ENCODE measurements around the gene TMEM86B.

DNA sequence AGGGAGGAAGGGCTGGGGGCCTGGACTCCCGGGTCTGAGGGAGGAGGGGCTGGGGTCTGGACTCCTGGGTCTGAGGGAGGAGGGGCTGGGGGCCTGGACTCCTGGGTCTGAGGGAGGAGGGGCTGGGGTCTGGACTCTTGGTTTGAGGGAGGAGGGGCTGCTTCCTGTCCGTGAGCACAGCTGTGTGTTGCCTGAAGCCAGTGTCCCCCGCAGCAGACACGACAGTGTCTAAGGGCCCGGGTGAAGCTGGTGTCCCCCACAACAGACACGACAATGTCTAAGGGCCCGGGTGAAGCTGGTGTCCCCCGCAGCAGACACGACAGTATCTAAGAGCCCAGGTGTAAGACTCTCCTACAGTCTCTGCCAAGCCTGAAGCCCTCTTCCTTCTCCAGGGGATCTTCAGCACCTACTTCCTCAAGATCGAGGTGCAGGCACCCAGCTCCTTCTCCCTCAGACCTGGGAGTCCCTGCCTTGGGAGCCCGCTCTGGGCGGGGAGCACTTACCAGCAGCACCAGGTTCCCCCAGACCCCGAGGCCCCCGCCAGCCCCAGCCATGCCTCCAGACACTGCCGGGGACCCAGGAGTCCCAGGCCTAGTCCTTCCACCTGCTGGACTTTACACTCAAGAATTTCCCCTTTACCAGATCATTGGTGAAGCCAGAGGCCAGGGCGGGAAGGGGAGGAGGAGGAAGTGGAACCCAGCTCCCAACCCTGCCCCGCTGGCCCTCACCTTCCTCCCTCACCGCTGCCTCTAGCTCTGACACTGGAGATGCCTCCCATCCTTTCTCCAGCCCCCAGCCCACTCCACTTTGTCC lies 19.5 kb downstream of the TMEM86B start, which contains the start of gene PTPRH:
- TF ChIP-seq, protein P1, sequence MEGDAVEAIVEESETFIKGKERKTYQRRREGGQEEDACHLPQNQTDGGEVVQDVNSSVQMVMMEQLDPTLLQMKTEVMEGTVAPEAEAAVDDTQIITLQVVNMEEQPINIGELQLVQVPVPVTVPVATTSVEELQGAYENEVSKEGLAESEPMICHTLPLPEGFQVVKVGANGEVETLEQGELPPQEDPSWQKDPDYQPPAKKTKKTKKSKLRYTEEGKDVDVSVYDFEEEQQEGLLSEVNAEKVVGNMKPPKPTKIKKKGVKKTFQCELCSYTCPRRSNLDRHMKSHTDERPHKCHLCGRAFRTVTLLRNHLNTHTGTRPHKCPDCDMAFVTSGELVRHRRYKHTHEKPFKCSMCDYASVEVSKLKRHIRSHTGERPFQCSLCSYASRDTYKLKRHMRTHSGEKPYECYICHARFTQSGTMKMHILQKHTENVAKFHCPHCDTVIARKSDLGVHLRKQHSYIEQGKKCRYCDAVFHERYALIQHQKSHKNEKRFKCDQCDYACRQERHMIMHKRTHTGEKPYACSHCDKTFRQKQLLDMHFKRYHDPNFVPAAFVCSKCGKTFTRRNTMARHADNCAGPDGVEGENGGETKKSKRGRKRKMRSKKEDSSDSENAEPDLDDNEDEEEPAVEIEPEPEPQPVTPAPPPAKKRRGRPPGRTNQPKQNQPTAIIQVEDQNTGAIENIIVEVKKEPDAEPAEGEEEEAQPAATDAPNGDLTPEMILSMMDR (IDR thresholded peaks at IDR 0.05) = no peak
- no peak for TF ChIP-seq POLR2A (IDR thresholded peaks at IDR 0.05)
